AG04449 (cell line): ENCODE data around the gene CNN2.

Experiments used
- CTCF ChIA-PET: fragments of 350-600 bp; formaldehyde crosslinking; extraction: SDS; loops from one replicate; lab custom pipeline; 2021; ENCODE audit warnings: antibody characterized with exemption; lab: Yijun Ruan, JAX
- POLR2A ChIA-PET: fragments of 400-600, 350-600 bp; formaldehyde crosslinking; extraction: SDS; loops from one replicate; lab custom pipeline; 2020; ENCODE audit warnings: antibody characterized with exemption, inconsistent platforms; lab: Yijun Ruan, JAX
- DNase-seq: peaks from one replicate; pipeline ENCODE4 v3.0.0-alpha.2; 2010; ENCODE audit warnings: low read depth, low spot score
- H3K4me3 ChIP-seq: 2 replicates; pipeline ENCODE4 v1.5.1; 2011; ENCODE audit warnings: low read depth, mild to moderate bottlenecking, control low read depth, low read length
- CTCF ChIP-seq: IDR thresholded peaks from one replicate; pipeline ENCODE4 v1.5.1; 2011; ENCODE audit warnings: mild to moderate bottlenecking, moderate library complexity, low read length, control low read depth, inconsistent platforms; ENCODE audit not compliant: insufficient read depth; ENCODE audit errors: missing control alignments

The CNN2 gene

GRCh38 chr19:1016647-1017114 lies 9.7 kb upstream of the CNN2 start:
- no peak for DNase-seq
- ChIA-PET CTCF (interaction anchor here (0.8 to 1.4 kb wide), 3 partner anchors 20 to 228 kb away, joined by 3 to 4 read pairs (median 3); no protein-coding TSS in a partner anchor), POLR2A (interaction anchor here (1.3 kb wide), 1 partner anchor 228 kb away, joined by 3 read pairs; no protein-coding TSS in a partner anchor)
- peak overlapping the region; percentile 23 for H3K4me3 ChIP-seq
- no peak for TF ChIP-seq CTCF

GRCh38 chr19:1017115-1017905 lies 9.1 kb upstream of the CNN2 start:
- no peak for TF ChIP-seq CTCF
- ChIA-PET CTCF (interaction anchor here (0.8 to 1.4 kb wide), 3 partner anchors 21 to 227 kb away, joined by 3 to 4 read pairs (median 3); no protein-coding TSS in a partner anchor), POLR2A (interaction anchor here (1.3 kb wide), 1 partner anchor 227 kb away, joined by 3 read pairs; no protein-coding TSS in a partner anchor)
- peak overlapping the region; percentile 23 for H3K4me3 ChIP-seq
- no peak for DNase-seq

- no peak for DNase-seq
- H3K4me3 ChIP-seq, result no peak overlapping the region; the same call in 1 of the 2 replicates
- ChIA-PET CTCF (no interaction called here), POLR2A (no interaction called here)
- no peak for TF ChIP-seq CTCF
Observed at GRCh38 chr19:1017906-1018305, 8.5 kb upstream of the CNN2 start.

GRCh38 chr19:1018393-1018792 lies 8.0 kb upstream of the CNN2 start:
- ChIA-PET POLR2A (interaction anchor here (0.8 kb wide), 1 partner anchor 14 kb away, joined by 3 read pairs; no protein-coding TSS in a partner anchor), CTCF (interaction anchor here (1.5 to 1.8 kb wide), 2 partner anchors 13 to 249 kb away, joined by 4 to 8 read pairs; no protein-coding TSS in a partner anchor)
- H3K4me3 ChIP-seq, result peak overlapping the region; percentile 15; the same call in 1 of the 2 replicates
- no peak for DNase-seq
- TF ChIP-seq CTCF, result no peak

GRCh38 chr19:1018932-1019615 lies 7.3 kb upstream of the CNN2 start:
- peak overlapping the region; percentile 98 for H3K4me3 ChIP-seq
- POLR2A ChIA-PET, result interaction anchor here (0.8 kb wide), 1 partner anchor 15 kb away, joined by 3 read pairs; no protein-coding TSS in a partner anchor
- DNase-seq, result no peak
- CTCF ChIA-PET, result interaction anchor here (0.9 to 1.8 kb wide), 7 partner anchors 9 to 249 kb away, joined by 3 to 8 read pairs (median 4); no protein-coding TSS in a partner anchor
- no peak for TF ChIP-seq CTCF

GRCh38 chr19:1019616-1019961 lies 6.8 kb upstream of the CNN2 start:
- ChIA-PET POLR2A (no interaction called here), CTCF (interaction anchor here (0.9 to 1.8 kb wide), 7 partner anchors 10 to 248 kb away, joined by 3 to 8 read pairs (median 4); no protein-coding TSS in a partner anchor)
- DNase-seq, result no peak
- H3K4me3 ChIP-seq, result peak overlapping the region; percentile 98
- no peak for TF ChIP-seq CTCF
